Medulla oblongata (tissue), 1 donor: Measurements from ENCODE around the gene C19orf53.
"Not testable (repeated sequence)": the region's sequence is repeated elsewhere in the genome, so short reads cannot be mapped to it uniquely, and the experiment has no call there.

Experiments used
- DNase-seq: peaks from one replicate; pipeline ENCODE4 v3.0.0-alpha.2; 2015; ENCODE audit errors: extremely low spot score

C19orf53 gene

DNA sequence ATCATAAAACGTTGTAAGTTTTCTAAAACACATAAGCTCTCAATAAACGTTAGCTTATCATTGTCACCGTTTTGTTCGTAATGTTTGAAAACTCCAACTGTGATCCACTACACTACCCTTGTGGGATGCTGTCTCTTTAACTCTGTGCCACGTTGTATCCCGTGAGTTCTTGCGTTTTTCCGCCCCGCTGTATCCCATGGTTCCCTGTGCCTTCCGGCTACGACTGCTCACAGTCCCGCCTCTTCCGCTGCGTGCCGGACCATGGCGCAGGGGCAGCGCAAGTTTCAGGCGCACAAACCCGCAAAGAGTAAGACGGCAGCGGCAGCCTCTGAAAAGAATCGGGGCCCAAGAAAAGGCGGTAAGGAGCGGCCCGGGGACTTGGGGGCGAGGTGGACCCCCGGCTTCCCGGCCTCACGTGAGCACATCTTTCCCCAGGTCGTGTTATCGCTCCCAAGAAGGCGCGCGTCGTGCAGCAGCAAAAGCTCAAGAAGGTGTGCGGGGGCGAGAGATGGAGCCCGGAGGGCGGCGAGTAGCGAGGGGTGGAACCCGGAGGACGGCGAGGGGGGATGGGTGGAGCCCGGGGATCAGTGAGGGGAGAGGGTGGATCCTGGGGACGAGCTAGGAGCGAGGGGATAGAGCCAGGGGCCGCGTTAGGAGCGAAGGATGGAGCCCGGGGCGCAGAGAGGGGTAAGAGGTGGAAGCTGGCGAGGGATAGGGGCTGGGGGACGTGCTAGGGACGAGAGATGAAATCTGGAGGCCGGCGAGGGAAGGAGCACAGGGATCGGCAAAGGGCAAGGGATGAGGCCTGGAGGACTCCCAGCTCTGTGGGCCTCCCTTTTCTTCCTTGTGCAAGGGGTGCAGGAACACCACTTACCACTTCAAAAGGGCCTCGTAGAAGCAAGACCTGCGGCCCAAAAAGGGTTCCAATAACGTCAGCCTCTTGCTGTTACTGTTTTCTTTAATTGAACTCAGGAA is at the start of gene C19orf53:
Gene C19orf53 (plus strand): TSS at position 240 of the 975 bp plus-strand sequence. CDS start 22 bp downstream, at position 262.
- DNase-seq: peak; percentile 96

DNA sequence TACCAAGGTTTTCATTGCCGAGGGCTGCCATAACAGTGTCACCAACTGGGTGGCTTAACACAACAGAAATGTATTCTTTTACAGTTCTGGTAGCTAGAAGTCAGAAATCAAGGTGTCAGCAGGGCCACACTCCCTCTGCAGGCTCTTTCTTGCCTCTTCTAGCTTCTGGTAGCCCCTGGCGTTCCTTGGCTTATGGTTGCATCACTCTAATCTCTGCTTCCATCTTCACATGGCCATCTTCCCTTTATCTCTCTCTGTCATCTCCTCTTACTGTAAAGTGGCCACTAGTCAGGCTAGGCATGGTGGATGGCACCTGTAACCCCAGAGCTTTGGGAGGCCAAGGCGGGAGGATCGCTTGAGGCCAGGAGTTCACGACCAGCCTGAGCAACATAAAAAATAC is 47.9 kb upstream of the C19orf53 start:
- no peak for DNase-seq

DNA sequence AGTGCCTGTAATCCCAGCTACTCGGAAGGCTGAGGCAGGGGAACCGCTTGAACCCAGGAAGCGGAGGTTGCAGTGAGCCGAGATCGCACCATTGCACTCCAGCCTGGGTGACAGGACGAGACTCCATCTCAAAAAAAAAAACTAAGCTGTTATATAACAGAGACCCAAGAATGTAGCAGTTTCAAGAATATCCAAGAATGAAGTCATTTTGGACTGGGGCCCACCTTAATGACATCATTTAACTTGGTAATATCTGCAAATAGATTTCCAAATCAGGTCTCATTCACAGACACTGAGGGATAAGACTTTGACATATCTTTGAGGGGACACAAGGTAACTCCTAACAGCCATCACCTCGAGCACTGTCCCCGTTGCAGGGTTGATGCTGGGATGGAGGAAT is 46.5 kb upstream of the C19orf53 start:
- DNase-seq: no peak

GRCh38 chr19:13729859-13730258 is 44.4 kb upstream of the C19orf53 start:
- DNase-seq: no peak

- peak; percentile 98 for DNase-seq
Measured at GRCh38 chr19:13731147-13731964, 42.9 kb upstream of the C19orf53 start.

DNA sequence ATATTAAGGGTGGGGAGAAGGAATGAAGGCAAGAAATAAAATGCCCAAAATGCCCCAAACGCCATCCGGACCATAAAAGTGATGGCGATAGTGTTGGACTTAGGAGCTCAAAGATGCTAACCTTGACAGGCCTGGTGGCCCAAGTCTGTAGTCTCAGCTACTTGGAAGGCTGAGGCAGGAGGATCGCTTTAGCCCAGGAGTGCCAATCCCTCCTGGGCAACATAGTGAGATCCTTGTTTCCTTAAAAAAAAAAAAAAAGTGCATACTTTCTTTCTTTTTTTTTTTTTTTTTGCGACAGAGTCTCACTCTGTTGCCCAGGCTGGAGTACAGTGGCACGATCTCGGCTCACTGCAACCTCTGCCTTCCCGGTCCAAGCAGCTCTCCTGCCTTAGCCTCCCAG is 41.9 kb upstream of the C19orf53 start:
- DNase-seq: no peak

- DNase-seq: no peak
Measured at GRCh38 chr19:13734751-13735150, 39.5 kb upstream of the C19orf53 start.

GRCh38 chr19:13738073-13738472 is 36.2 kb upstream of the C19orf53 start:
- DNase-seq: no peak

GRCh38 chr19:13741893-13742292 is 32.4 kb upstream of the C19orf53 start:
- DNase-seq: no peak

- DNase-seq: no peak
Measured at GRCh38 chr19:13742756-13743155, 31.5 kb upstream of the C19orf53 start.

DNA sequence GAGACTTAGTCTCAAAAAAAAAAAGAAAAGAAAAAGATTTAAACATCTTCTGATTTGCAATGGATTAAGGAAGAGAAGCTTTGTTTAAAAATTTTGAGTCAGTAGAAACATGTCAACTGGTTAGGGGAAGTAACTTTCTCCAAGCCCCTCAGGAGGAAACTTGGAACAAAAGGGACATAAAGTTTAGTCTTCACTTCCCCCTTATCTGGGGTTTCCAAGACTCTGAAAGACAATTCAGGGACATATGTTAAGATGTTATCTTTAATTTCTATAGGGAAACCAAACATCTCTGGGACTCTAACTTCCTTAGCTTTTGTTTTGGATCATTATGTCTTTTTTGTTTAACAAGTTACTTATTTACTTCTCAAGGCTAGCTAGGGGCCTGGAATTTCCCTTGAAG is 30.1 kb upstream of the C19orf53 start:
- no peak for DNase-seq

- DNase-seq: no peak
Measured at GRCh38 chr19:13747098-13747453, 27.2 kb upstream of the C19orf53 start.

DNA sequence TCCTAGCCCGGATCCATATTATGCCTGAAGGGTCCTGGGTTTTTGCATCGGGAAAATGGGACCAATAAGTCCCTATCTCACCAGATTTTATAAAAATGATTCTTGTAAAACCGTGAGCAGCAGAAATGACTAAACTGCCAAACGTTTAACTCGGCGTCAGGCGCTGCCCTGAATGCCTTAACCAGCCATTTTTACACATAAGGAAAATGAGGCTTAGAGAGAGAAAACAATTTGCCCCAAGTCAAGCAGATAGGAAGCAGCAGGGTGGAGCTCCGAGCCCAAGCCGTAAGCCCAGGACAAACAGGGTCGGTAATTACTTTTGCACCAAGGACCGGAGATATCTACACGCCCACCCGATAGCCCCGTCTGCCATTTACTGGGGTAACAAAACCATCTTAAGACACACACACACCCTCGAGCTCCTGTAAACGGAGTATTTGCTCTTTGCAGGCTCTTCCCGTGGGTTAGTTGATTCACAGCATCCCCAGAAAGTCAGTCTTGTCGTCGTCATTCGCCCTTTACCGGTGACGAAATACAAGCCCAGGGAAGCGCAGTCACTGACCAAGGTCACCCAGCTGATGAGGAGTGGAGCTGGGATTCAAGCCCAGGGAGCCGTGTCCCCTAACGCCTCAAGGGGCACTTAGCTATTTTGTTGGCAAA is 26.0 kb upstream of the C19orf53 start:
- no peak for DNase-seq

- DNase-seq: no peak
Measured at GRCh38 chr19:13751436-13751835, 22.8 kb upstream of the C19orf53 start.

DNA sequence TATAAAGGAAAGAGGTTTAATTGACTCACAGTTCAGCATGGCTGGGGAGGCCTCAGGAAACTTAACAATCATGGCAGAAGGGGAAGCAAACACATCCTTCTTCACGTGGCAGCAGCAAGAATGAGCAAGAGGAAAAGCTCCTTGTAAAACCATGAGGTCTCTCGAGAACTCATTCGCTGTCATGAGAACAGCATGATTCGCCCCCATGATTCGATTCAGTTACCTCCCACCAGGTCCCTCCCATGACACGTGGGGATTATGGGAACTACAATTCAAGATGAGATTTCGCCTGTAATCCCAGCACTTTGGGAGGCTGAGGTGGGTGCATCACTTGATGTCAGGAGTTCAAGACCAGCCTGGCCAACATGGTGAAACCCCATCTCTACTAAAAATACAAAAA is 20.6 kb upstream of the C19orf53 start:
- not testable (repeated sequence) for DNase-seq

DNA sequence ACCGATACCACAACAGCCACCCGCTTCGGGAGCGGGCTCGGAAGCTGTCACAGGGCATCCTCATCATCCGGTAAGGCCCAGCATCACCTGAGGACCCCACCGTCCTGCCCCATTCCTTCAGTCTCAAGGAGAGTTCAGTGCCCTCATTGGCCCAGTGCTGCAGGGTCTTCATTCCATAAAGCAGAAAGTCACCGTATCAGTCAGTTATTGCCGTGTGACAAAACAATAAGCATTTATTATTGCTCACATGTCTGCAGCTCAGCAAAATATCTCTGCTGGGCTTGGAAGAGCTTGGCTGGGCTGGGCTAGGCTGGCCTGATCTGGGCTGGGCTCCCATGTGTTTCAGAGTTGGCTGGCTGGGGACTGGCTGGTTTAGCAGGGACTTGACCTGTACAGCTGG is 18.0 kb upstream of the C19orf53 start:
- DNase-seq: no peak

DNA sequence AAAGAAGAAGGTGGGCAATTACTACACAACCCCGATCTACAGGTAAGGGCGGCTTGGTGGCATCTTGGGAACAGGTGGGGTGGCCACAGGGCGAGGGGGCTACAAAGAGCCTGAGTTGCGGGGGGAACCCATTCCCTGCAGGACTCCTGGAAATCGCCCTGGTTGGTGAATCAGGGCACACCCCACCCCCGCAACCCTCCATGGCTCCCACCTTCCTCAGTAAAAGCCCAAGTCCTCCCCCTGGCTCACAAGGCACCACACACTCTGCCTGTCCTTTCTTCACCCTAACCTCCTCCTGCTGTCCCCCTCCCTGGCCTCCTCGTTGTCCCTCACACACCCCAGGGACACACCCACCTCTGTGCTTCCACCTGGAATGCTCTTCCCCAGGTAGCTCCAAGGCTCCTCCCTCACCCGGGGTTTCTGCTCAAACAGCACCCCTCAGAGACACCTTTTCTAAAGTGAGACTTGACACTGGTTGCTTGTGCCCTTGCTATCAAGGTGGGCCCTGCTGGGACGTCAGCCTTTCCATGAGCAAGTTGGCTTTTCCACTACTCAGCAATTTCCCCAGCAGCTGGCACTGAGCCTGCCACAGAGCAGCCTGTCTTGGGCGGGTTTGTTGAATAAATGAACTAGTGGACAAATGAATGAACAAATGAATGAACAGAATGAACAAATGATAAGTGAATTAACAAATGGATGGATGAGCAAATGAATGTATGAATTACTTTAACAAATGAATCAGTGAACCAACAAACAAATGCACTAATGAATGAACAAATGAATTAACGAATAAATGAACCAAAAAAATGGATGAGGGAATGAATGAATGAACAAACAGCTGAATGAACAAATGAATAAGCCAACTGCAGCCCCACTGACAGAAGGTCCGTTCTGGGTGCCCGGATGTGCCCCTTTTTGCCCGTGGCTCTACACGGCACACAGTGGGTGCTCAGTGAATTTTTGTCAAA is 16.2 kb upstream of the C19orf53 start:
- no peak for DNase-seq

- no peak for DNase-seq
Measured at GRCh38 chr19:13758795-13759194, 15.5 kb upstream of the C19orf53 start.

GRCh38 chr19:13761423-13761822 is 12.8 kb upstream of the C19orf53 start:
- DNase-seq: no peak

DNA sequence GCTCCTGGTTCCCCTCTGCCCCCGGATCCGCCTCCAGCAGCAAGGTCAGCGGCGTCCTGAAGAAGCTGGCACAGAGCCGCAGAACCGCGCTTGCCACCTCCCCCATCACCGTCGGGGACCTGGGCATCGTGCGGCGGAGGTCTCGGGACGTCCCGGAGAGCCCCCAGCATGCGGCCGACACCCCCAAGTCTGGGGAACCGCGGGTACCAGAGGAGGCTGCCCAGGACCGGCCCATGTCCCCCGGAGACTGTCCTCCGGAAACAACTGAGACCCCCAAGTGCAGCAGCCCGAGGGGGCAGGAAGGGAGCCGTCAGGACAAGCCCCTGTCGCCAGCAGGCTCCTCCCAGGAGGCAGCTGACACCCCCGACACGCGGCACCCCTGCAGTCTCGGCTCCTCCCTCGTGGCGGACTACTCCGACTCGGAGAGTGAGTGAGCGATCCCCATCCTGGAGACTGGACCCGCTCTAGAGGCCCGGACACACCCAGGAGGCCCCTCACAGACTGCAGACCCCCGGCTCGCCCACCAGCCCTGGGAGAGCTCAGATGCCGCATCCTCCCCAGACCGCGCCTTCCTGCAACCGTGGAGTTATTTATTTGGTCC is 11.5 kb upstream of the C19orf53 start:
- no peak for DNase-seq

DNA sequence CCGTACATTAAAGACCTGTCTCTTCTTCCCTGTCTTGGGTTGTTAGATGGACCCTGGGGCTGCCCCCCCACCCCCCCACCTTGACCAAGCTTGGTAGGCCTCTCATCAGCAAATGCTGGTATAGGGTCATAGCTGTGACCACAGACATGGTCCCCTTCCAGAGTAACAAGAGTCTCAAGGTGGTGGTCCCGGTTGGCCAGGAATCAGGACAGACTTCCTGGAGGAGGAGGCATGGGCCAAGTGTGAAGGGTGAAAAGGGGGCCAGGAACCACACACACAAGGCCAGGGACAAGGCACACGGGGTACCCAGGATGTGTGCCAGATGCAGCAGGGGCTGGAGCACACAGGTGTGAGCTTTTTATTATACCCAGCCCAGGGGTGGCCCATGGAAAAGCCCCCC is 11.0 kb upstream of the C19orf53 start:
- DNase-seq: no peak
